LNCAP (cell line): ENCODE data around the gene ZNF19.

ENCODE experiments used
- CTCF ChIP-seq: fragments of 450-650 bp; IDR thresholded peaks from 2 replicates; pipeline ENCODE4 v1.5.1; 2017; ENCODE audit warnings: mild to moderate bottlenecking

Gene ZNF19

GRCh38 chr16:71524566-71525553, 35.7 kb upstream of the ZNF19 start:
- no peak for TF ChIP-seq CTCF

- no peak for TF ChIP-seq CTCF
Observed at GRCh38 chr16:71520550-71520949, 31.4 kb upstream of the ZNF19 start.

- TF ChIP-seq CTCF = no peak
Observed at GRCh38 chr16:71515026-71515425, 25.9 kb upstream of the ZNF19 start.

GRCh38 chr16:71514476-71514875, 25.4 kb upstream of the ZNF19 start:
- no peak for TF ChIP-seq CTCF

GRCh38 chr16:71513302-71513701, 24.2 kb upstream of the ZNF19 start:
- no peak for TF ChIP-seq CTCF

- TF ChIP-seq CTCF = no peak
Observed at GRCh38 chr16:71507061-71507460, 17.9 kb upstream of the ZNF19 start.

GRCh38 chr16:71504901-71505300, 15.8 kb upstream of the ZNF19 start:
- TF ChIP-seq CTCF = no peak
